ENCODE measurements around the gene NCBP3. TPM values are rescaled to one million over a fixed set of nuclear protein-coding genes. Genes with fewer than 3 reads are reported as not detected.

NCBP3 gene
- total and polyA plus RNA-seq, 8 donors = 7.6 to 40.6 (median 23.6) TPM

DNA sequence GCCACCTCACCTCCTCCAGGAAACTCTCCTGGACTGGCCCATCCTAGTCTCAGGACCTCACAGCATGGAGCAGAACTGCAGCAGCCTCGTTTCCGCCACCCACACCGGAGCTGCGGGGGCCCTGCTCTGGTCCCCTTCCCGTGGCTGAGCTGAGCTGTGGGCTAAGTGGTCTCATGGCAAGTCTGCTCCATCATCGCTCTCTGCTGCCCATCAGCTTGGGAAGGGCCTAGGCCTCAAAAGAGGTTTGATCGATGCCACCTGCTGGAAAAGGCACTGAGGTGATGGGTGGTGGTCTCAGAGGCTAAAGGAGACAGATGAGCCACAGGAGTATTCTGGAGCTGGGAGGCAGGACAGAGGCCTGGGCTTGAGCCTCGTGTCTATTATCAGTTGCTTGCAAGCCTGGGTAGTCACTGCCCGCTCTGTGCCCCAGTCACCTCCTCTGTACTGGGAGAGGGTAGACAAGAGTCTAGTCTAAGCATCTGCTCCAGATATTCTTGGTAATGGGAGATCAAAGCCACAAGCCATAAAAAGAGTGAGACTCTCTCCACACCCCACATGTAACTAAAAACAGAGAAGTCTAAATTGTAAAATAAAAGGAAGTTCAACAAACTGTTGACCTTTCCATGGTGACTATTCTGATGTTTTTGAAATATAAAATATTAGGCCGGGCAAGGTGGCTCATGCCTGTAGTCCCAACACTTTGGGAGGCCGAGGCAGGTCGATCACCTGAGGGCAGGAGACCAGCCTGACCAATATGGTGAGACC lies 46.7 kb downstream of the NCBP3 start:
- H3K9me3 ChIP-seq = no peaks in the 10 kb centered on the region
- no peak for TF ChIP-seq POLR2A (IDR thresholded peaks at IDR 0.05)
- H3K4me3 ChIP-seq = peak overlapping the region in 1 of 4 donors; percentile 12
- intact Hi-C loops (cut with DNase I; ENCODE audit: low total_unique reads) = no loop called here
- H3K27me3 ChIP-seq = no peaks in the 10 kb centered on the region
- no peaks in the 10 kb centered on the region for H3K36me3 ChIP-seq
- H3K4me1 ChIP-seq = peaks cover 0 to 50% (median 20%) of the 10 kb centered on the region in 4 donors
- peak overlapping the region in 2 of 5 donors; percentile 36 to 49 for H3K27ac ChIP-seq
- WGBS, 5 donors = 77 to 89% (median 81%) methylated on average over 10 to 12 of the region's 12 CpGs
- no peak for DNase-seq

DNA sequence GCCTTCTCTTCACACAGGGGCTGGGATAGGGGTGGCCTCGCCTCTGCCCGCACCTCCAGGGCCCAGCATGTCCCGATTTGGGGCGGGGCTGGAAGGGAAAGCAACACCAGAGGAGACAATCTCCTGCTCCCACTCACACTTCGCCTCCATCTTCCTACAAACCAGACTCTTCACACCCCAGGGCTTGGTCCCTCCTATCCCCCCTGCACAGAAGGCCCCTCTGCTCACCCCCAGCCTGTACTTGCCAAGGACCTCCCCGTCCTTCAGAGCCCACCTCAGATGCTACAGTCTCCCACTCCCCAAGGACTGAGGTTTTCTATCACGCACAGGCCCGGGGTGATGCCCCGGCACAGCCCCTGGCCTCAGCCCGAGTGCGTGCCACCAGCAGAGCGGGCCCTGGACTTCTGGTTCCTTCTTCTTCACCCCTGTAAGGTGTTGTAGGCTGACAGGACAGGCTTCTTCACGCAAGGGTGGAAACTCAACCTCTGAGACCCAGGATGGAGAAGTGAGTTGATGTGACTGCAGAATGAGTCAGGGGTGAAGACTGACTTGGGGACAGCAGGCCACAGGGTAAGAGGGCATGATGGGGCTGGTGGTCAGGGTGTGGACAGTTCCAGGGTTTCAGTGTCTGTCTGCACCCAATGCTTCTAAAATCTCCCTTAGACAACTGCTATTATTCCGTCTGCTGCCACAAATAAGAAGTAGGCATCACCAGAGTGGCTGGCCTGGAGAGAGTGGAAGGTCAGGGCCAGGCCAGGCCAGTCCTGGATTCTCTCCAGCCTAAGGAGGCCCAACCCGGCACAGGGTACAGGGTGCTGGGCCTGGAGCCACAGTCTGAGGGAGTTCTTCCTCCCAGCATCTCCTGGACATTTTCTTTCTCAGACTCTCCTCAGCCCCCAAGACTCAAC lies 47.5 kb downstream of the NCBP3 start:
- peaks cover 0 to 42% (median 16%) of the 10 kb centered on the region in 4 donors for H3K4me1 ChIP-seq
- intact Hi-C loops (cut with DNase I; ENCODE audit: low total_unique reads) = no loop called here
- peak overlapping the region in 1 of 4 donors; percentile 19 for H3K4me3 ChIP-seq
- H3K27ac ChIP-seq = peak overlapping the region in 2 of 5 donors; percentile 6 to 10
- H3K9me3 ChIP-seq = no peaks in the 10 kb centered on the region
- DNase-seq = no peak
- no peaks in the 10 kb centered on the region for H3K27me3 ChIP-seq
- WGBS, 5 donors = 71 to 83% (median 73%) methylated on average over 12 to 15 of the region's 15 CpGs
- TF ChIP-seq EP300 (IDR thresholded peaks at IDR 0.05) (no peak), POLR2AphosphoS5 (IDR thresholded peaks at IDR 0.05) (no peak), POLR2A (IDR thresholded peaks at IDR 0.05) (no peak)
- TF ChIP-seq, protein P1, sequence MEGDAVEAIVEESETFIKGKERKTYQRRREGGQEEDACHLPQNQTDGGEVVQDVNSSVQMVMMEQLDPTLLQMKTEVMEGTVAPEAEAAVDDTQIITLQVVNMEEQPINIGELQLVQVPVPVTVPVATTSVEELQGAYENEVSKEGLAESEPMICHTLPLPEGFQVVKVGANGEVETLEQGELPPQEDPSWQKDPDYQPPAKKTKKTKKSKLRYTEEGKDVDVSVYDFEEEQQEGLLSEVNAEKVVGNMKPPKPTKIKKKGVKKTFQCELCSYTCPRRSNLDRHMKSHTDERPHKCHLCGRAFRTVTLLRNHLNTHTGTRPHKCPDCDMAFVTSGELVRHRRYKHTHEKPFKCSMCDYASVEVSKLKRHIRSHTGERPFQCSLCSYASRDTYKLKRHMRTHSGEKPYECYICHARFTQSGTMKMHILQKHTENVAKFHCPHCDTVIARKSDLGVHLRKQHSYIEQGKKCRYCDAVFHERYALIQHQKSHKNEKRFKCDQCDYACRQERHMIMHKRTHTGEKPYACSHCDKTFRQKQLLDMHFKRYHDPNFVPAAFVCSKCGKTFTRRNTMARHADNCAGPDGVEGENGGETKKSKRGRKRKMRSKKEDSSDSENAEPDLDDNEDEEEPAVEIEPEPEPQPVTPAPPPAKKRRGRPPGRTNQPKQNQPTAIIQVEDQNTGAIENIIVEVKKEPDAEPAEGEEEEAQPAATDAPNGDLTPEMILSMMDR (IDR thresholded peaks at IDR 0.05) = no peak
- no peaks in the 10 kb centered on the region for H3K36me3 ChIP-seq

DNA sequence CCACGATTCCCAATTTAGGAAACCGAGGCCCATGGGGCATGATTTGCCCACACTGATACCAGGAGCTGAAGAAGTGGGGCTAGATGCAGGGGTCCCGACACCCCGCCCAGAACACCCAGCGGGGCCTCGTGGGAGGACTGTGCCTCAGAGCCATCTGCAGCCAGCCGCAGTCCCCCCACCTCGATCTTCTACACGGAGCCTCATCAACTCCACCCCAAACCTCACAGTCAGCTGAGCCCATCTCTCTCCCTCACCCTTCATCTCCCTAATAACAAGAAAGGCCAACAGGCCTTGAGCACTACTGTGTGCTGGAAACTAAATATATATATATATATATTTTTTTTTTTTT lies 49.2 kb downstream of the NCBP3 start:
- TF ChIP-seq EP300 (IDR thresholded peaks at IDR 0.05) (no peak), POLR2AphosphoS5 (IDR thresholded peaks at IDR 0.05) (no peak), POLR2A (IDR thresholded peaks at IDR 0.05) (no peak)
- TF ChIP-seq, protein P1 (IDR thresholded peaks at IDR 0.05) = no peak

DNA sequence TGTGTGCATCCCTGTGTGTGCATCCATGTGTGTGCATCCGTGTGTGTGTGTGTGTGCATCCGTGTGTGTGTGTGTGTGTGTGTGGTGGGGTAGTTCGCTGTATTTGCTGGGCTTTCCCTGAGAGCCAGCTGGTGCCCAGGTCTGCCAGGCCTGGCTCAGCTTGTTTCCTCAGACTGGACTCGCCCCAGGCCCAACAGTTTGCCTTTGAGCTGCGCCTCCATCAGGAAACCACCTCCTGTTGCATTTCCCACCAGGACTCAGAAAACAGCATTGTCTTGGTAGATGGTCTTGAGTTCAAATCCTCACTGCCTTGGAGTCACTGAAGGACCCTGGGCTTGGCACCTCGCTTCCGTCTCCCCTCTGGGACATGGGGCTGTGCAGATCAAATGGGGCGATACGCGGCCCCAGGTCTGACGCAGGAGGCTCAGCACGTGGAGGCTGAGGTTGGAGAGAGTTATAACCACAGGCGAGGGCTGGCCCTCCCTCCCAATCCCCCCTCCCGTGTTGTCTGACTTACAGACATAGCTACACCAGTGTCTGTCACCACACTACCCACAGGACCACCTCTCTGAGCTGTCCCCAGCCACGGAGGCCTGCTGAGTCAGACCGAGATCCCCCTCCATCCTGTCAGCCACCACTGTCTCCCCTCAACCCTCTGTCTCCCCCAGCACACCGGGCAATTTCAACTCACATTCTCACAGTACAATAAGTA lies 49.8 kb downstream of the NCBP3 start:
- WGBS, 5 donors = 70 to 81% (median 75%) methylated on average over 13 to 17 of the region's 17 CpGs
- H3K27me3 ChIP-seq = no peaks in the 10 kb centered on the region
- intact Hi-C loops (cut with DNase I; ENCODE audit: low total_unique reads) = no loop called here
- no peaks in the 10 kb centered on the region for H3K36me3 ChIP-seq
- TF ChIP-seq, protein P1 (IDR thresholded peaks at IDR 0.05) = no peak
- TF ChIP-seq POLR2AphosphoS5 (IDR thresholded peaks at IDR 0.05) (peak in 1 of 3 donors; percentile 4), EP300 (IDR thresholded peaks at IDR 0.05) (no peak)
- H3K9me3 ChIP-seq = no peaks in the 10 kb centered on the region
- no peak overlapping the region for H3K4me3 ChIP-seq
- H3K4me1 ChIP-seq = peaks cover 0 to 42% (median 18%) of the 10 kb centered on the region in 4 donors
- DNase-seq = peak; percentile 48 to 56
- H3K27ac ChIP-seq = no peak overlapping the region

More for the DNA sequence above, 49.2 kb downstream of the NCBP3 start:
- Histone ChIP-seq H3K36me3 (no peaks in the 10 kb centered on the region), H3K27ac (no peak overlapping the region), H3K27me3 (no peaks in the 10 kb centered on the region), H3K4me1 (peaks cover 0 to 42% (median 18%) of the 10 kb centered on the region in 4 donors), H3K9me3 (no peaks in the 10 kb centered on the region), H3K4me3 (no peak overlapping the region)
- no peak for DNase-seq
- WGBS, 5 donors = 80 to 90% (median 82%) methylated on average over 9 of the region's 9 CpGs
- intact Hi-C loops (cut with DNase I; ENCODE audit: low total_unique reads) = no loop called here
